ENCODE data around the gene MYBPH. TPM values are rescaled to one million over a fixed set of nuclear protein-coding genes. Genes with fewer than 3 reads are reported as not detected.

MYBPH gene
- polyA plus RNA-seq, 5 donors = 0.08 to 14.4 (median 0.13) TPM

- DNase-seq = no peak
Observed at GRCh38 chr1:203178821-203179666, 3.4 kb upstream of the MYBPH start.

GRCh38 chr1:203178083-203178482 lies 2.5 kb upstream of the MYBPH start:
- no peak for DNase-seq

DNA sequence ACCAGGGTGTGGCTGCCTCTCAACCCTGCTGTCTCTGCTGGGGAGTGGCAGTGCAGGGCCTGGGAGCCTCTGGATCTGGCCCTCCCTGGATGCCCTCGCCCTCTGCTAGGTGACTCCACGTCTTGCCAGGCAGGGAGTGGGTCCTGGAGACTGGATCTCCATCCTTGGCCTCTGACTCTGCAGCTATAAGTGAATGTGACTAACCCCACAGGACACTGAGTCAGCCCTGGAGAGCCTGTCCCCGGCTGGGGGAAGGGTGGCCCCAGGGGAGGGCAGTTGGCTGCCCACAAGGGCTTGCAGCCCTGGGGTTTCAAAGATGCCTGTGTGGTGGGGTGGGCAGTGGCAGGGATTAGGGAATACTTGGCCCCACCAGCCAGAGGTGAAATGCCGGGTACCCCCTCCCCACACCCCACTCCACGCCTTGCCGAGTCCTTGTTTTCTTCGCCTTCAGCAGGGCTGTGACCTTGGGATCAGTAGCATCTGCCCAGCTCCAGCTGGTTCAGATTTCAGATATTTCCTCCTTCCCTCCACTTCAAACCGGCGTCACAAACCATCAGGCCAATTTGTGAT lies 1.9 kb upstream of the MYBPH start:
- no peak for DNase-seq

GRCh38 chr1:203177036-203177405 lies 1.4 kb upstream of the MYBPH start:
- no peak for DNase-seq

GRCh38 chr1:203176273-203177035 lies 828 bp upstream of the MYBPH start:
- DNase-seq = no peak

- DNase-seq = no peak
Observed at GRCh38 chr1:203175827-203176241, 208 bp upstream of the MYBPH start.

DNA sequence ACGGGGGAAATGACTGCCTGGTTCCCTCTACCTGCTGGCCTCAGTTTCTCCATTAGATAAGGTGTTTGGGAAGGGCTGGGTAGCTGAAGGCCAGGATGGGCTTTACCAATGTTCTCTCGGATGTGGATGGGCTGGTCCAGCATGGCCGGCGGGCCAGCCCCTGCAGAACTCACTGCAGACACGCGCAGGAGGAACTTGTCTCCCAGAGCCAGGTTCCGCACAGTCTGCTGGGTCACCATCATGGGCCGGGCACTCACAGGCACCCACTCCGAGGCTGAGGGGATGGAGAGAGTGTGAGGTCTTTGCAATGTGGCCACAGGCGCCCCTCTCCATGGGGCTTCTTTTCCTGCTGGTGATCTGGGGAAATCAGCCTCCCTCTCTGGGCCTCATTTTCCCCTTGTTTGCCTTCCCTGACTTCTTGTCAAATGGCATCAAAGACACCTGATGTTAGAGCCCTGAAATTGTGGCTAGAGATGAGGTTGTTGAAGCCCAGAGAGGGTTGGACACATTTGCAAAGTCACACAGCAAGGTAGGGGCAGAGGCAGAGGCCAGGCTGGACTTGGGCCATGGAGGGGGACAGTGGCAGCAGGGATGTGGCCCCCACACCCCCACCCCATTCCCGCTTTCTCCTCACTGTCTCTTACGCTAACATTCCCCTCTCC lies 1.2 kb downstream of the MYBPH start:
- DNase-seq = no peak

GRCh38 chr1:203173566-203173965 lies 2.1 kb downstream of the MYBPH start:
- no peak for DNase-seq

- DNase-seq = no peak
Observed at GRCh38 chr1:203173011-203173555, 2.5 kb downstream of the MYBPH start.

GRCh38 chr1:203172184-203173010 lies 3.2 kb downstream of the MYBPH start:
- DNase-seq = no peak

DNA sequence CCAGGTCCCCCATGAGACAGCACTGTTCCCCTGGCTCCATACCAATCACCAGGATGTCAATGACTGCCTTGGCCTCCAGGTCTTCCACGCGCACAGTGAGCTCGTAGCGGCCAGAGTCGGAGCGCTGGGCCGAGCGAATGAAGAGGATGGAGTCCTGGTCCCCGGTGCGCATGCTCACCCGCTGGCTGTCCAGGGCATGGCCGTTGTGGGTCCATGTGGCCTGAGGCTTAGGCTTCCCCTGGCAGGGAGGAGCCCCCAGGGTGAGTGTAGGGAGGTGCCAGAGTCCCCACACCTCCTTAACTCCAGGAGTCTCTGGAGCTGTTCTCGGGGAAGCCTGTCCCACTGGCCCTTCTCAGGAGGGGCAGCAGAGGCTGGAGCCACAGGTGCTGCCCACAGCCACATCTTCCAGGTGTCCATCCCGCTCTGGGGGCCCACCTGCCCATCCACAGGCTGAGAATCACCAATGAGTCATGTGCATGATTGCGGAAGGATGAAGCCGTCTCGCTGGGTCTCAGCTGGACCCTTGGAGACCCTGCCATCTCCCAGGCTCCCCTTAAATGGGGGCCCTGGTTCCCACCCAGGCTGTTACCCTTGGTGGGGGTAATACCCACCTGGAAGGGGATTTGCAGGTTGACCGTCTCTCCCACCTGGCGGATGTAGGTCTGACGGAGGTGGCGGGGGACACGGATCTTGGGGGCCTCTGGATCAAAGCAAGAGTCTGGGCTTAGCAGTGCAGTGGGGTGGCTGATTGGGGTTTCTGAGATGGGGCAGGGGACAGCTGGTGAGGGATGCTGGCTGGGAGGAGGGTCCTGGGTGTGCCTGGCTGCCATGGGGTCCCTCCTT lies 4.1 kb downstream of the MYBPH start:
- no peak for DNase-seq

DNA sequence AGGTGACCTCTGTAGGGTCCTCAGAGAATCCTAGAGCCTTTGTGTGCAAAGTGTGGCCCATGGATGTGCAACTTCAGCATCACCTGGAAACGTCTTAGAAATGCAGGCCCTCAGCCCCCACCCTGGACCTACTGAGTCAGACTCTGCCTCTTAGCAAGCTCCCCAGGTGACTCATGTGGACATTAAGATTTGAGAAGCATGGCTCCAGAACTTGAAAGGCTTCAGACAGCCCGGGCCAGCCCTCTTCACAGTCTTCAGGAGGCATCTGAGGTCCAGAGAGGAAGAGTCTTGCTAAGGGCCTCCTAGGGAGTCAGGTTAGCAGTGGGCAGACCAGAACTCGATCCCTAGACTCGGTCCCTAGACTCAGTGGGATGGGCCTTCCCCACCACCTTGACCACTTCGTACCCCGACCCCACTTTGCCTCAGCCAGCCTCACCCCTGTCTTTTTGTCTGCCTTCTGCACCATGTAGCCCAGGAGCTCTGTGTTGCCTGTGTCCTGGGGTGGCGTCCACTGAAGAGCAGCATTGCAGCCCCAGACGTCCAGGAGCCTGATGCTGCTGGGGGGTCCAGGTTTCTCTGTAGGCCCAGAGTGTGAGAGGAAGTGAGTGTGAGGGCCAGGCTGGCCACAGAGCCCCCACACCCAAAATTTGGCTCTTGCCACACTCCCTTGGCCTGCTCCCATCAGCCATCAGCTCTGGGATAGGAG lies 4.8 kb downstream of the MYBPH start:
- no peak for DNase-seq

DNA sequence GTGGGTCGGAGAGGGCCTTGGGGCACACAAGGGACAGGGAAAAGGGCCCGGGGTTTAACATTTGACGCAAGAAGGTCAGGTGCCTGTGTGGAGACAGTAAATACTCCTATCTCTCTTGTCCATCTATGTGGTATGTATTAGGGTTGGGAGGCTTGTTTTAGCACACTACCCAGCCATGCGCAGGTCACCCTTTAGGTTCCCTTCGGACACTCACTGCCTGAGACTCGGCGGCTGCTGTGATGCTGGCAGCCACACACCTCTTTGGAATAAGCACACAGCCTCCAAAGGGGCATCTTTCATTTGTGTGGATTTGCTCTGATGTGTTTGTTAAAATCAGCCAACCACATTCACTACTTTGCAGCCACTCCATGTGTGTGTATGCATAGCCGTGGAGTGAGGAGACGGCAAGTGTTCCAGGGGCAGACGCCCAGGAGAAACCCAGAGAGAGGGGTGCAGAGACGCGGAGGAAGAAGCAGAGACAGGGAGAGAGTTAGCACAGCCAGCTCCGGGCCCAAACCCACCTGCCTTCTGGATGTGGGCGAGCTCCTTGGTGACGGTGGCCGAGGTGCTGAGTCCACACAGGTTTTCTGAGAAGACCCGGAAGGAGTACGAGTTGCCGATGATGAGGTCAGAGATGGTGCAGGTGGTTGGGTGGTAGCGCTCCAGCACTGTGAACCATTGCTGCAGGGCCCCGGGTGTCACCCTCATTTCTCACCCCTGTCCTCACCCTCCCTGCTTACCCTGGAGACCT lies 5.7 kb downstream of the MYBPH start:
- DNase-seq = no peak

DNA sequence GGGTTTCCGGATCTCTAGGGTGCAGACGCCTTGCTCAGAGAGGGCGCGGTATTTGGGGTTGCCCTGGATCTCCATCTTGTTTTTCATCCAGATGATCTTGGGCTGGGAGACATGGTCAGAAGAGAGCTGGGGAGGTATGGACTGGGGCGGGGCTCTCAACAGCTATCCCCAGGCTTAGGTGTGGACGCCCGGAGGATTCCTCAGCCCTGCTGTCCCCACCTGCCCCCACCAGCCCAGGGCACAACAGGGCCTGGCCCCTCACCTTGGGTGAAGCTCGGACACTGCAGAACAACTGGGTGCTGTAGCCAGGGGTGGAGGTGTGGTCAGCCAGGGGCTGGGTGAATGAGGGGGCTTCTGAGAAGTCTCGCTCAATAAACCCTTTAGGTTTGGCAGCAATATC lies 6.6 kb downstream of the MYBPH start:
- DNase-seq = no peak

GRCh38 chr1:203168256-203168786 lies 7.3 kb downstream of the MYBPH start:
- no peak for DNase-seq

DNA sequence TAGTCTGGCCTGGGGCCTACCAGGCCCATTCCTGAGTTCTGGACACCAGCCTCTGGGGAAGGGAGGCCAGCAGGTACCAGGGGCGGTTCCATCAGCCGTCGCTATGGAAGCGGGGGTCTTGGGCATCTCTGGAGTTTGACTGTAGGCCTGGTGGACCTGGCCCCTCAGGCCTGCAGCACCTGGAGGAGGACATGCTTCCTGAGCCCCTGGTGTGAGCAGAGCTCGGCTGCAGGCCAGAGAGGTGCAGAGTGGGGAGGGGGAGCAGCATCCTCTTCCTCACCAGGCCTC lies 7.8 kb downstream of the MYBPH start:
- no peak for DNase-seq

DNA sequence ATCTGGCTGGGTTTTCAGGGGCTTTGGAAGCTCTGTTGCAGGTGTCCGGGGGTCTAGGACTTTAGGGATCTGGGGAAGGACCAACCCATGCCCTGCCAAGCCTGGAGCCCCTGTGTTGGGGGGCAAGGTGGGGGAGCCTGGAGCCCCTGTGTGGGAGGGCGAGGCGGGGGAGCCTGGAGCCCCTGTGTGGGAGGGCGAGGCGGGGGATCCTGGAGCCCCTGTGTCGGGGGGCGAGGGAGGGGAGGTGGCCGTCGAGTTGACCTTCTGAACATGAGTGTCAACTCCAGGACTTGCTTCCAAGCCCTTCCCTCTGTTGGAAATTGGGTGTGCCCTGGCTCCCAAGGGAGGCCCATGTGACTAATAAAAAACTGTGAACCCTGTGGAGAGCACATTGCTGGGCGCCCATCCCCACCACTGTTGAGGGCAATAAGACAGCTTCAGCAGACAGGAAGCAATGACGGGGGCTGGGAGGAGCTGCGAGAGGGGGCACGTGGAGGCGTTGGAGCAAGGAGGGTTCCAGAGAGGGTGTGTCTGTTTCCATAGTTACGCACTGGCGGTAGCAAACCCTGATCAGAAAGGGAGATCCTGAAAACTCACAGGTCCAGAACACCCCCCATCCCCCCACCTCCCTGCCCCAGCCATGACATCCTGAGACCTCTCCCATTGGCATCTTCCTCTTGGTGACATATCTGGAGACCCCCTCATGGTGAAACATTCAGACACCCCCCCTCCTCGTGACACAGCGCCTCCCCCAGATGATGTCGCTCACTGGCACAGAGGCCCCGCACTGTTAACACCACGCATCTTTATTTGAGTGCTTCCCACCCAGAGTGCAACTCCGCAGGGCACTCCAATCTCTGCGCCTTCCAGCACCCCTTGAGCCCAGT lies 8.4 kb downstream of the MYBPH start:
- DNase-seq = no peak

All from right lung (tissue), 5 donors.